Mesendoderm (in vitro differentiated cells): ENCODE results near the gene GLG1.

ENCODE experiments used
- DNase-seq: peaks from one replicate; pipeline ENCODE4 v3.0.0; 2013
- H2AK5ac ChIP-seq: 2 replicates; pipeline ENCODE4 v1.6.1; 2013; ENCODE audit warnings: low read length, inconsistent platforms
- H2BK120ac ChIP-seq: 2 replicates; pipeline ENCODE4 v1.6.1; 2013; ENCODE audit warnings: low read depth, mild to moderate bottlenecking, low read length, moderate library complexity, mixed read lengths
- H2BK15ac ChIP-seq: replicated peaks from 2 replicates; pipeline ENCODE4 v1.6.1; 2013; ENCODE audit warnings: low read depth, mild to moderate bottlenecking, moderate library complexity
- H2BK5ac ChIP-seq: 2 replicates; pipeline ENCODE4 v1.6.1; 2013; ENCODE audit warnings: low read length, inconsistent platforms
- H3K18ac ChIP-seq: 2 replicates; pipeline ENCODE4 v1.6.1; 2013; ENCODE audit warnings: mild to moderate bottlenecking, low read length, mixed read lengths
- H3K23ac ChIP-seq: one replicate; pipeline ENCODE4 v1.6.1; 2013; ENCODE audit warnings: low read length
- H3K27ac ChIP-seq: 2 replicates; pipeline ENCODE4 v1.5.1; 2013; ENCODE audit warnings: low read depth, mild to moderate bottlenecking, inconsistent platforms, low read length, moderate library complexity
- H3K27me3 ChIP-seq: 2 replicates; pipeline ENCODE4 v1.6.1; 2013; ENCODE audit warnings: low read length, control low read depth, mild to moderate bottlenecking, inconsistent platforms; ENCODE audit not compliant: insufficient read depth, poor library complexity
- H3K36me3 ChIP-seq: 2 replicates; pipeline ENCODE4 v1.6.1; 2013; ENCODE audit warnings: low read length, inconsistent platforms; ENCODE audit not compliant: control insufficient read depth, insufficient read depth
- H3K4ac ChIP-seq: one replicate; pipeline ENCODE4 v1.6.1; 2013; ENCODE audit warnings: low read depth, mild to moderate bottlenecking, low read length, moderate library complexity
- H3K4me1 ChIP-seq: 2 replicates; pipeline ENCODE4 v1.6.1; 2013; ENCODE audit warnings: low read depth, low read length, inconsistent platforms; ENCODE audit not compliant: control insufficient read depth
- H3K4me2 ChIP-seq: 2 replicates; pipeline ENCODE4 v1.6.1; 2013; ENCODE audit warnings: low read length
- H3K4me3 ChIP-seq: 2 replicates; pipeline ENCODE4 v1.5.1; 2013; ENCODE audit warnings: mild to moderate bottlenecking, low read length
- H3K56ac ChIP-seq: one replicate; pipeline ENCODE4 v1.6.1; 2013; ENCODE audit warnings: low read length
- H3K79me1 ChIP-seq: 2 replicates; pipeline ENCODE4 v1.6.1; 2013; ENCODE audit warnings: low read length, inconsistent platforms
- H3K79me2 ChIP-seq: 2 replicates; pipeline ENCODE4 v1.6.1; 2013; ENCODE audit warnings: mild to moderate bottlenecking, low read length; ENCODE audit not compliant: control insufficient read depth, insufficient read depth
- H3K9ac ChIP-seq: 2 replicates; pipeline ENCODE4 v1.6.1; 2013; ENCODE audit warnings: low read length, inconsistent platforms
- H4K5ac ChIP-seq: one replicate; pipeline ENCODE4 v1.6.1; 2013; ENCODE audit warnings: low read length
- H4K8ac ChIP-seq: one replicate; pipeline ENCODE4 v1.6.1; 2013; ENCODE audit warnings: low read depth, mild to moderate bottlenecking, control low read depth, low read length, moderate library complexity
- WGBS: extraction: QIAGEN DNeasy Blood & Tissue Kit; methylation state at CpG from one replicate; pipeline ENCODE4 v1.1.7; 2013; ENCODE audit warnings: low lambda C conversion rate, missing lambda C conversion rate; ENCODE audit not compliant: insufficient coverage; ENCODE audit errors: extremely low coverage; 5-methylcytosine and 5-hydroxymethylcytosine counted together

GLG1 gene

GRCh38 chr16:74633686-74634085, 26.8 kb upstream of the GLG1 start:
- Histone ChIP-seq H3K4ac (no peak overlapping the region), H3K4me1 (no peaks in the 10 kb centered on the region), H3K36me3 (peaks cover 24% of the 10 kb centered on the region), H3K23ac (no peak overlapping the region), H3K4me3 (no peak overlapping the region), H3K27ac (no peak overlapping the region), H3K27me3 (no peaks in the 10 kb centered on the region), H3K79me1 (peaks cover 6% of the 10 kb centered on the region), H2BK120ac (no peak overlapping the region), H3K4me2 (no peak overlapping the region), H3K79me2 (no peaks in the 10 kb centered on the region), H2AK5ac (no peak overlapping the region), H3K56ac (no peak overlapping the region), H2BK5ac (no peak overlapping the region), H2BK15ac (no peak overlapping the region), H3K9ac (no peak overlapping the region), H4K5ac (no peak overlapping the region), H4K8ac (no peak overlapping the region), H3K18ac (no peak overlapping the region)
- DNase-seq = peak; percentile 51
- WGBS = no CpG with 5 or more reads among the region's 7 CpGs

GRCh38 chr16:74627506-74628220, 20.7 kb upstream of the GLG1 start:
- H3K23ac ChIP-seq = no peak overlapping the region
- H4K5ac ChIP-seq = no peak overlapping the region
- no peak overlapping the region for H3K4me2 ChIP-seq
- H2AK5ac ChIP-seq = no peak overlapping the region
- no peaks in the 10 kb centered on the region for H3K4me1 ChIP-seq
- no peak overlapping the region for H2BK5ac ChIP-seq
- H3K56ac ChIP-seq = no peak overlapping the region
- no peaks in the 10 kb centered on the region for H3K27me3 ChIP-seq
- peaks cover 4% of the 10 kb centered on the region for H3K79me1 ChIP-seq
- no peak overlapping the region for H2BK120ac ChIP-seq
- peaks cover 33% of the 10 kb centered on the region for H3K36me3 ChIP-seq
- no peak overlapping the region for H4K8ac ChIP-seq
- no peak overlapping the region for H3K27ac ChIP-seq
- H3K79me2 ChIP-seq = no peaks in the 10 kb centered on the region
- WGBS = no CpG with 5 or more reads among the region's 6 CpGs
- H3K4me3 ChIP-seq = no peak overlapping the region
- no peak overlapping the region for H3K9ac ChIP-seq
- H2BK15ac ChIP-seq = no peak overlapping the region
- H3K18ac ChIP-seq = no peak overlapping the region
- no peak overlapping the region for H3K4ac ChIP-seq
- no peak for DNase-seq

GRCh38 chr16:74626741-74627416, 20.0 kb upstream of the GLG1 start:
- H2BK120ac ChIP-seq = no peak overlapping the region
- no peaks in the 10 kb centered on the region for H3K4me1 ChIP-seq
- no peak overlapping the region for H4K8ac ChIP-seq
- H3K23ac ChIP-seq = no peak overlapping the region
- no peak overlapping the region for H2AK5ac ChIP-seq
- H3K4me2 ChIP-seq = no peak overlapping the region
- H4K5ac ChIP-seq = no peak overlapping the region
- H3K9ac ChIP-seq = no peak overlapping the region
- H3K27me3 ChIP-seq = no peaks in the 10 kb centered on the region
- no peak for DNase-seq
- H2BK15ac ChIP-seq = no peak overlapping the region
- peaks cover 34% of the 10 kb centered on the region for H3K36me3 ChIP-seq
- H3K79me2 ChIP-seq = no peaks in the 10 kb centered on the region
- no peak overlapping the region for H3K56ac ChIP-seq
- H3K79me1 ChIP-seq = peaks cover 6% of the 10 kb centered on the region
- WGBS = no CpG with 5 or more reads among the region's 1 CpG
- no peak overlapping the region for H3K27ac ChIP-seq
- no peak overlapping the region for H3K4me3 ChIP-seq
- H2BK5ac ChIP-seq = no peak overlapping the region
- H3K4ac ChIP-seq = no peak overlapping the region
- no peak overlapping the region for H3K18ac ChIP-seq

- Histone ChIP-seq H2AK5ac (no peak overlapping the region), H3K79me1 (peaks cover 3% of the 10 kb centered on the region), H3K36me3 (peaks cover 29% of the 10 kb centered on the region), H3K4me2 (no peak overlapping the region), H3K4me3 (no peak overlapping the region), H2BK5ac (no peak overlapping the region), H3K27ac (no peak overlapping the region), H4K8ac (no peak overlapping the region), H3K9ac (no peak overlapping the region), H3K18ac (no peak overlapping the region), H3K56ac (no peak overlapping the region), H3K27me3 (no peaks in the 10 kb centered on the region), H2BK120ac (no peak overlapping the region), H3K4ac (no peak overlapping the region), H3K4me1 (no peaks in the 10 kb centered on the region), H4K5ac (no peak overlapping the region), H3K79me2 (no peaks in the 10 kb centered on the region), H2BK15ac (no peak overlapping the region), H3K23ac (no peak overlapping the region)
- no peak for DNase-seq
- WGBS = no CpG with 5 or more reads among the region's 14 CpGs
These were observed 18.8 kb upstream of the GLG1 start for GRCh38 chr16:74625500-74626350.

GRCh38 chr16:74623839-74624235, 16.9 kb upstream of the GLG1 start:
- H3K79me2 ChIP-seq = no peaks in the 10 kb centered on the region
- no peak overlapping the region for H3K23ac ChIP-seq
- no peak overlapping the region for H2AK5ac ChIP-seq
- no peaks in the 10 kb centered on the region for H3K4me1 ChIP-seq
- H3K56ac ChIP-seq = no peak overlapping the region
- no peak overlapping the region for H3K4me3 ChIP-seq
- H3K4ac ChIP-seq = no peak overlapping the region
- no peak overlapping the region for H2BK15ac ChIP-seq
- H3K79me1 ChIP-seq = peaks cover 3% of the 10 kb centered on the region
- H2BK120ac ChIP-seq = no peak overlapping the region
- WGBS = no CpG with 5 or more reads among the region's 6 CpGs
- H2BK5ac ChIP-seq = no peak overlapping the region
- H3K4me2 ChIP-seq = no peak overlapping the region
- H3K27ac ChIP-seq = no peak overlapping the region
- H3K18ac ChIP-seq = no peak overlapping the region
- no peak overlapping the region for H4K5ac ChIP-seq
- peaks cover 25% of the 10 kb centered on the region for H3K36me3 ChIP-seq
- no peak overlapping the region for H4K8ac ChIP-seq
- DNase-seq = no peak
- no peaks in the 10 kb centered on the region for H3K27me3 ChIP-seq
- no peak overlapping the region for H3K9ac ChIP-seq
